DMS114 treated with DMSO at 0.1 percent for 48 hours (cell line): Measurements from ENCODE around the gene AQP2.
A peak's percentile ranks its signal among the peaks of the same experiment; 100 is the strongest.

Experiments used
- DNase-seq: peaks from one replicate; lab custom pipeline; 2025; ENCODE audit not compliant: unreplicated experiment; lab: John Stamatoyannopoulos, UW

Gene AQP2

DNA sequence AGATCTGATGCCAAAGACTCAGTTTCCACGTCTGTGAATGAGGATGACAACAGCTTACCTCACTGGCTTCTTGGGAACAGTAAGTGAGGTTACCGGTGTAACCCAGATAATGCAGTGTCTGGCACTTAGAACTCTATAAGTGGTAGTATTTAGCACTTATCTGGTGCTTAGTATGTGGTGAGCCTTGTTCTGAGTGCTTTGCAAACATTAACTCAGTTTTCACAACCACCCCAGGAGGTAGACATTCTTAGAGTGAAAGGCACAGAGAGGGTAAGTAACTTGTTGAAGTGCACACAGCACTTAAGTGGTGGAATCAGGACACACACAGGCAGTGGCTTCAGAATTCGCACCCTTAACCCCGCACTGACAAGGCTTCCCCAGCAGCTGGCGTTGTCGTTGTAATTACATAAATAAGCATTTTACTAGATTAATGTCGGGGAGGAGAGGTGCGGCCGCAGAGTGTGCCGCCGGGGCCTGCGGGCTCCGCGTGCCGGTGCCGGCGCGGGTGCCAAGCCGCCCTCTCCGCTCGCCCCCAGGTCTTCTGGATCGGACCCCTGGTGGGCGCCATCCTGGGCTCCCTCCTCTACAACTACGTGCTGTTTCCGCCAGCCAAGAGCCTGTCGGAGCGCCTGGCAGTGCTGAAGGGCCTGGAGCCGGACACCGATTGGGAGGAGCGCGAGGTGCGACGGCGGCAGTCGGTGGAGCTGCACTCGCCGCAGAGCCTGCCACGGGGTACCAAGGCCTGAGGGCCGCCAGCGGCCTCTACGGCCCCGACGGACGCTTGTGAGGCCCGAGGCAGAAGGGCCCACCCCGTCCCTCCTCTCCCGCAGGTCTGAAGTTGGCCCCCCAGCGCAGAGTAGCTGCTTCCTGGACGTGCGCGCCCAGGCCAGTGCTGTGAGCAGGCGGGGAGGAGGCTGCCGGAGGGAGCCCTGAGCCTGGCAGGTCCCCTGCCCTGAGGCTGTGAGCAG lies 4.6 kb downstream of the AQP2 start:
- DNase-seq, result no peak

DNA sequence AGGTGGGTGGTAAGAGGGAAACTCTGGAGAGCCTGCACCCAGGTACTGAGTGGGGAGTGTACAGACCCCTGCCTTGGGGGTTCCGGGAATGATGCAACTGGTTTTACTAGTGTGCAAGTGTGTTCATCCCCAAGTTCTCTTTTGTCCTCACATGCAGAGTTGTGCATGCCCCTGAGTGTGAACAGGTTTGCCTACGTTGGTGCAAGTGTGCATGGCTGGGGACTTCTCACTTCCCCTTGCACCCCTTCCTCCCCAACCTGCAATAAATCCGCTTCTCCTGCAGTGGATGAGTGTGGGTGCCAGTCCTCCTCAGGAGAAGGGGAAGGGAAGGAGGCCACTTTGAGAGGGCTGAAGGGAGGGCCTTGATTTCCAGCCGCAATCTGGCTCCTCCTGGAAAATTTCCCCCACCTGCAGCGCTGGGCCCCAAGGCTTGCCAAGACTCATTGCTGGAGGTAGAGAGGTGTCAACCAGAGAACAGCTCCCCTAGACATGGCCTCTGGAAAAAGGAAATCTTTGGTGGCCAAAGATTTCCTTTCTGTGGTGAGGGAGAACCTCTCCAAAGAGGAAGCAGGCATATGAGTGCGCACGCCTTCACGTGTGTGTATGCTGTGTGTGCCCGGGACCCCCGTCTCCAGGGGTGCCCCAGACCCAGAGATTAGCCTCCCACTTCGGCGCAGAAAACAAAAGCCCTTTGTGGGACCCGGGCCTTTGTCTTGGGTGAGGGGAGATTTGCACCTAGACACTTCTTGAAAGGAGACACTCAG lies 5.5 kb downstream of the AQP2 start:
- no peak for DNase-seq

DNA sequence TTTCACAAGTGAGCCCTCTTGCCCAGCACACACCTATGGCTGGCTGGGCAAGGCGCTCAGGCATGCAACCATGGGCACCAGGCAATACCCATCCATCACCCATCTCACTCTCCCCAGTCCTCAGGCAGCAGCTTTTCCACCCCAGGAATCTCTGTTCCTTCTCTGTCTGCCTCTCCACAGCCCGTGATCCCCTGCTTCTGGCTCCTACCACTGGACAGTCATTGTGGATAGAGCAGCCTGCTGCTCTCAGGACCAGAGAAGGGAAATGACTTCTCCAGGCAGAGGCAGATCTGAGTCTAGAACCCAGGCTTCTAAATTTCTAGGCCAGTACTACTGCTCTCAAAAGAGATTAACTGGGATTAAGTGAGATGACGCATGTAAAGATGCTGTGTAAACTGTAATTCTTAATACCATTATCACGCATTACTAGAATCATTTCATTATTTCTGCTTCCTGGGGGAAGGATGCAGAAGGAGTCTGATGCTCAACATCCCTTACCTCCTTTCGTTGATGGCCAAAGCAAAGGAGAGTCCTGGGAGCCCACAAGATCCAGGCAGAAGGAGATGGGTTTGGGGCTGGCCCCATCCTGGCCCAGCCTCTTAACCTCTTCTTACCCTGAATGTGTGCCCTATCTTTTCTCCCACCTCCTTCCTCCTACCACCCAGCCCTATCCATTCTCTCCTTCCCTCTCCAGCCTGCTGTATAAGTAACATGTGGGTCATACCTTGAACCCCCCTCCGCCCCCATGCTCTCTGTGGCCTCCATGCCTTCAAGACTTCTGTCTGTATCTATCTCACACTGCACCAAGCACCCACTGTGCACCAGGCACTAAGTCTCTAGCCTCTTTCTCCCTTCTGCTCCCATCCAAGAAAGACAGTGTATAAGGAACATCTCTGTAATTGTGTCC lies 6.4 kb downstream of the AQP2 start:
- DNase-seq, result no peak

DNA sequence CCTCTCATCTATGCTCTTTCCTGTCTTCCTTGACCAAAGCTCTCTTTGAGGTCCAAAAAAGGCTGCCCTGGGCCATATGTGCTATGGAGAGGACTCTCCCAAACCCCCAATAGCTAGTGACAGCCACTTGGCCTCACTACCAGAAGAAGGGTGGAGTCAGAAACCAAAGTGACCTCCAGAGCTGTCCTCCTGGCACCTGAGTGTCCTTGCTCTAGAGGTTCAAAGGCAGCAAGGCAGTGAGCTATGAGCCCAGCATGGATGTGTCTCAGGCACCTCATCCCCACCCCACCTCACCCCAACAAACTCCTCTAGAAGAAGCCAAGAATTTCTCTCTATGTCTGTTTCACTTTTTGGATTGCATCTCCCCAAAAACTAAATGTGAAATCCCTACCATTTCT lies 7.0 kb downstream of the AQP2 start:
- no peak for DNase-seq

DNA sequence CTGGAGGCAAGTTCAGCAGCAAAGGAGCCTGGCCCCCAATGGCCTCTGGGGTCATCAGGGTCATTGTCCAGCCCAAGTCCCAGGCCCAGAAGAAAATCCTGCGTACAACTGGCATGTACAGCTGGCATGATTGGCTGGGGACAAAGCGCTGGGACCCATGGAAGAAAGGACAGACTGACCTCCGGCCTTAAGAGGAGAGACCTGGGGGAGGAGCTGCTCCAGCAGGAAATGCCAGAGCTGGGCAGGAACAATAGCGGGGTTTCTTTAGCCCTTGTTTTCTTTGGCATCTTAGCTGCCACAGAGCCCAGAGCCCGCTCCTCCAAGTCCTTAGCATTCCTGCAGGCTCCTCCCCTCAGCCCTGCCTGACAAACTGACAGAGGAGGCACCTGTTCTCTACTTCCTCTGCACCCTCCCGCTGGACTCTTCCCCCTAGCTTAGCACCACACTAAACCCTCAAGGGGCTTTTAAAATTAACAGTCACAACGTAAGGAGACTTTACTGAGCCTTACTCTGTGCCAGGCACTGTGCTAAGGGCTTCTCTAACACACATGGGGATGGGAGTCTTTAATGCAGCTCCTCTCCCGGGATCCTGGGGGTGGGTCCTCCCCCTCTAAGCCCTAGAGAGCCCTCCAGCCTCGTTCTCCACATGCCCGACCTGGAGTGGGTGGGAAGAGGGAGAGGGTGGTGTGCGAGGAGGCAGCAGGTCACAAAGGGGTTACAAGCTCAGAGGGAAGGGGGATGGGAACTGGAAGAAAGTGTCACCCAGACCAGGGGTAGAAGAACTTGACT lies 9.3 kb downstream of the AQP2 start:
- no peak for DNase-seq

DNA sequence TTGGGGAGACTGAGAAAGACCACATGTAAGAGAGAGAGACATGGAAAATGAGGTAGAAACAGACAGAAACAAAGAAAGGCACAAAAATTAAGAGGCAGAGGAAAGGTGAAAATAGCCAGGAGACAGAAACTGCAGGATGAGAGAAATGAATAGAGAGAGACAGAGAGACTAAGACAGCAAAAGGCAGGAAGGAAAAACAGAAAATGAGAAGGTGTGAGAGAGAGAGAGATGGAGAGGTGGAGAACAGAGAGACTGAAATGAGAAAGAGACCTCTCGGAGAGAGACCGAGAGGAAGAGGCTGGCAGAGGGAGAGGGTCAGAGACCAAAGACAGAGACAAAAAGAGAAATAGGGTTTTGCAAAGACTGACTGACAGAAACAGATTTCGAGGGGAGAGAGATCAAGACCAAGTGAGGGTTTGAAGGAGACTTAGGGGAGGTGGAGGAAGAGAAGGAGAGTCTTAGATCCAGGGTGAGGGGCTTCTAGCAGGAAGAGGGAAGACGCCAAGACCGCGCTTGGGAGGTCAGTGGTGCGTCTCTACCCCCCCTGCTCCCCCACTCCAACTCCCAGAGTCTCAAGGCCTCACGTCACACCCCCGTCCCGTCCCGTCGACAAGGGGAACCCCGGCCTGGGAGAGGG lies 10.1 kb downstream of the AQP2 start:
- DNase-seq, result no peak

DNA sequence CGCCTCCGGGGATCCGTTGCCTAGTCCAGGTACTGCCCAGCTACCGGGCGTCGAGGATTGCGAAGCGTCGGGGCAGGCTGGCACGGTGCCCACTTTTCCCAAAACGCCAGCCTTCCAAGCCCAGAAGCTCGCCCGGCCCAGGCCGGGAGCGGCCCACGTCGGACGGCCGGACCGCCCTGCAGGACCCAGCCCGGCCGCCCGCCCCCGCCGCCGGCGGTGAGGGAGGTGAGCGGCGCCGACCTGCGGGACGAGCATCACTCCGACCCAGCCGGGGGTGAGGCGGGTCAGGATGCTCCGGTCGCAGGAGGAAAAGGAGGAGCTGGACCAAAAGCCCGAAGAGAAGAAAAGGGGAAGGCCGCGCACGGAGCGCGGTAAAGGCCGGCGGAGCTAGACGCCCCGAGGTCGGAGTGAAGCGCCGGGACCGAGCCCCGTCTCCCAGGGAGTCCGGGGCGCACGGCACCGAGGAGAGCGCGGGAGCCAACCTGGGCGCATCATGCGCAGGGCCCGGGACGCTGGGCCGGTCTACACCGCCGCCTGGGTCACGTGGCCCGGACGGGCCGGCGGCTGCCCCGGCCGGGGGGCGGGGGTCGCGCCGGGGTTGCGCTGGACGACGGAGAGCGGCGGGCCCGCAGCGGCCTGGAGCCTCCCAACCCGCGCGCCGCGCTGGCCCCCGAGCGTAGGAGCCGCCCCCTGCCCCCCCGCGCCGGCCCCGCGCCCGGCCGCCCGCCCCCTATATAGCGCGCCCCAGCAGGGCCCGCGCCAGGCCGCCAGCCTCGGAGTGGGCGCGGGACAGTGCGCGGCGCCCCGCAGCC lies 10.8 kb downstream of the AQP2 start, which contains the start of gene AQP5:
AQP5 (plus strand) TSS at position 762 of the 812 bp plus-strand sequence. CDS start 146 bp downstream, outside the sequence.
- DNase-seq, result no peak

DNA sequence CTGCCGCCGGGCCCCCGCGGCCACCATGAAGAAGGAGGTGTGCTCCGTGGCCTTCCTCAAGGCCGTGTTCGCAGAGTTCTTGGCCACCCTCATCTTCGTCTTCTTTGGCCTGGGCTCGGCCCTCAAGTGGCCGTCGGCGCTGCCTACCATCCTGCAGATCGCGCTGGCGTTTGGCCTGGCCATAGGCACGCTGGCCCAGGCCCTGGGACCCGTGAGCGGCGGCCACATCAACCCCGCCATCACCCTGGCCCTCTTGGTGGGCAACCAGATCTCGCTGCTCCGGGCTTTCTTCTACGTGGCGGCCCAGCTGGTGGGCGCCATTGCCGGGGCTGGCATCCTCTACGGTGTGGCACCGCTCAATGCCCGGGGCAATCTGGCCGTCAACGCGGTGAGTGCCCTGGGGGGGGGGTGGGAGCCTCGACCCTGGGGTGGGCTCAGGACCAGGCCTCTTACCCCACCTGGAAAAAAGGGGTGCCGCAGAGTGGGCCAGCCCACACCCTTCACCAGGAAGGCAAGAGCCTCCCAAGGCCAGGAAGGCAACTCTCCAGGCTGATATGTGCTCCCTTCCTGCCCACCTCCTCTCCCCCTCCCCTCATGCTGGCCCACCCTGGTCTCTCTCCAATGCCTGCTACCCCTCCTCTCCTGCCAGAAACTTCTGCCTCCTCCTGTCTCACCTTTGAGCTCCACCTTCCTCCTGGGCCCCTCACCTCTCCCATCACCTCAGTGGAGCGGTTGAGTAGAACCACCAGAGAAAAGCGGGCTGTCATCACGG lies 11.6 kb downstream of the AQP2 start:
- no peak for DNase-seq

DNA sequence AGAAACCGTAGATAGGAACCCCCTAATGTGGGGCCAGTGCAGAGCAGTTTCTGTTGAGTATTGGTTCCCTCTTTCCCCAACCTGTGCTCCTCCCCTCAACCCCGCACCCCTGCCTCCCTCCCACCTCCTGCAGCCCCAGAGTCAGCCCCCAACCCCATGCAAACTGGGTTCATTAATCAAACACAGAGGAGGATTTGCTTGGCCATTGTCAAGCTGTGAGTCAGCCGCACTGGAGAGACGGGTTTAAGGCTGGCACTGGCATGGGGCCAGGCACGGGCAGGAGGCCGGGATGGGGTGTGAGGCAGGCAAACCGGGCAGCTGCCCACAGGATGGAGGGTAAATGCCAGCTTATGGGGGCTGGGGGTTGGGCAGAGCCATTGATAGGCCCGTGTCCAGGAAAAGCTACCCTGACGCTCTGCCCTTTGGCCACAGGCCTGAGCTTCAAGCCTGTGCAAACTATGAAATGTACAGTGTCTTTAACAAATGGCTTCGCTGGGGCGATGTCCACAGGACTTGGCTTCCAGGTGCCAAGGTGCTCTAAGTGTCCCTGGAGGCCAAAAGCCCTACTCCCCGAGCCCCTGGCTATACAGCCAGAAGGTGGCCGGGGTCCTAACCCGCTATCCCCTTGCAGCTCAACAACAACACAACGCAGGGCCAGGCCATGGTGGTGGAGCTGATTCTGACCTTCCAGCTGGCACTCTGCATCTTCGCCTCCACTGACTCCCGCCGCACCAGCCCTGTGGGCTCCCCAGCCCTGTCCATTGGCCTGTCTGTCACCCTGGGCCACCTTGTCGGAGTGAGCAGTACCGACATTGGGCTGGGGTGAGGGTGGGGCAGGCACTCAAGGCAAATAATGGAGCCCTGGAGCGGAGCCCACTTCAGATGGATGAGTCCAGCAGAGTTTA lies 12.6 kb downstream of the AQP2 start:
- no peak for DNase-seq

DNA sequence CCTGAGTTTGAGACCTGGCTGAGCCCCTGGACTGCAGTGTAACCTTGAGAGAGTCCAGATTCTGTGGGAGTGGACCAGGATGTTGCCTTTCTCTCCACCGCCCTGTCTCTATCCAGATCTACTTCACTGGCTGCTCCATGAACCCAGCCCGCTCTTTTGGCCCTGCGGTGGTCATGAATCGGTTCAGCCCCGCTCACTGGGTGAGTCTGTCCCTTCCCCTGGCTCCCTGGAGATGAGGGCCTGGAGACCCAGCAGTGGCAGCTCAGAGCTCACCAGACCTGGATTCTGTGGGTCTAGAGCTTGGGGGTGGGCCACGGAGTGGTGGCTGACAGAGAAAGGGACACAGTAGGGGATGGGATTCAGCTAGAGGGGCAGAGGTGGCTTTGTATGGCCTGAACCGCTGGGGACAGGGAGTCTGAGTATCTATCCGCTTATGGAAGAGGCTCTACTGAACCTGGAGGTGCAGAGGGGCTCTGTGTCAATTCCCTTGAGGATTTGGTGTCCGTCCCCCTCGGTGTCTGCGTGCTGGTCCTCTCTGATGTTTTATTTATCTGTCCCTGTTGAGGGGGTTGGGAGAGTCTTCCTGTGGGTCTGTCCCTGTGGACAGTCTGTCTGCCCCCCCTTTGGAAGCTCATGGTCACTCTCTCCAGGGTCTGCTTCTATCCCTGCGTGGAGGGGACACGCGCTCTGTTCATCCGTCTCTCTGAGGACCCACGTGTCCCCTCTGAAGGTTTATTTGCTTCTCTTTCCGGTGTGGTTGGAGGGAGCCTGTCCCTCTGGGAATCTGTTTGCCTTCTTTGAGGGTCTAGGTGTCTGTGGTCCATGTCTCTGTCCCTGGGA lies 13.7 kb downstream of the AQP2 start:
- no peak for DNase-seq

DNA sequence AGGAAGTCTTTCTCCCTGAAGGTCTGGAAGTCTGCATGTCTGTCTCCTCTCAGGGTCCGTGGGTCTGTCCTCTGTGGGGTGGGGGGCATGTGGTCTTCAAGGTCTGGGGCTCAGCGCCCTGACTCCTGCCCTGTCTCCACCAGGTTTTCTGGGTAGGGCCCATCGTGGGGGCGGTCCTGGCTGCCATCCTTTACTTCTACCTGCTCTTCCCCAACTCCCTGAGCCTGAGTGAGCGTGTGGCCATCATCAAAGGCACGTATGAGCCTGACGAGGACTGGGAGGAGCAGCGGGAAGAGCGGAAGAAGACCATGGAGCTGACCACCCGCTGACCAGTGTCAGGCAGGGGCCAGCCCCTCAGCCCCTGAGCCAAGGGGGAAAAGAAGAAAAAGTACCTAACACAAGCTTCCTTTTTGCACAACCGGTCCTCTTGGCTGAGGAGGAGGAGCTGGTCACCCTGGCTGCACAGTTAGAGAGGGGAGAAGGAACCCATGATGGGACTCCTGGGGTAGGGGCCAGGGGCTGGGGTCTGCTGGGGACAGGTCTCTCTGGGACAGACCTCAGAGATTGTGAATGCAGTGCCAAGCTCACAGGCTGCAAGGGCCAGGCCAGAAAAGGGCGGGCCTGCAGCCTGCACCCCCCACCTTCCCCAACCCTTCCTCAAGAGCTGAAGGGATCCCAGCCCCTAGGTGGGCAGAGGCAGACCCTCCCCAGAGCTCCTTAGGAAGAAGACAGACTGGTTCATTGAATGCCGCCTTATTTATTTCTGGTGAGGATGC lies 14.5 kb downstream of the AQP2 start:
- no peak for DNase-seq

DNA sequence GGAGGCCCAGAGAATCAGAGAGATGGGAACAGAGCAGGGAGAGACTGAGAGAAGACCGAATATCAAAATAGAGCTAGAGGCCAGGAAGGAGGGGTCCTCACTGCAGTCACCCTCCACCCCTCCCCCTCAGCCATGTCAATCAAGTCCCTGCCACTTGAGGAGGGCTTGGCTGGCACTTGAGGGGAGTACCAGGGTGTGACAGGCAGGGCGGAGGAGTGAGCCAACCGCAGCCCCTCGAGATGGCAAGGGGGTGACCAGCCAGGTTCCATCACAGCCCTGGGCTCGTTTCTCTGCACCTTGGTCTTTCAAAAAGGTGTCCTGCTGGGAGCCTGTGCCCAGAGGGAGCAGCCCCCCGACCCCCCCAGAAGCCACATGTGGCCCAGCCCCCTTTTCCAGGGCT lies 15.3 kb downstream of the AQP2 start:
- DNase-seq, result no peak

DNA sequence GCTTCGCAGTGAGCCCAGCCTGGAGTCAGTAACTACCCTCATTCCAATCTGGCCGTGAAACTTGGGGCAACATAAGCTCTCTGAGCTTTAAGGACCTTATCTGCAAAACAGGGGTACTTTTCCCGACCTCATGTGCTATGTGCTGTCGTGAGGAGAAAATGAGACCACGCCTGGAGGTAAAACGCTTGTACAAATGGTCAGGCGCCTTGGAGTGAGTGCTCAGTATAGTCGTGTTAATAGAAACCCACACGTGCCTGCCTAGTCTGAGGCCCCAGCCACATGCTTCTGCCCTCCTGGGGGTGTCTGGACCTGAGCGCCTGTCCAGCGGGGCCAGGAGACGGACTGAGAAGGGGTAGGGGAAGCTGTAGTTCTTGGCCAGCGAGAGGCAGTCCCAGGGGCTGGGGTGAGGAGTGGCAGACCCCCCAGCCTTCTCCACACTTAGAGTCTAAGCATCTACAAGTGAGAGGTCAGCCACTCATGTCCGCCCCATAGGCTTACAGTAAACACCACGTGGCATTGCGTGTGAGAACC lies 16.0 kb downstream of the AQP2 start:
- DNase-seq, result no peak

DNA sequence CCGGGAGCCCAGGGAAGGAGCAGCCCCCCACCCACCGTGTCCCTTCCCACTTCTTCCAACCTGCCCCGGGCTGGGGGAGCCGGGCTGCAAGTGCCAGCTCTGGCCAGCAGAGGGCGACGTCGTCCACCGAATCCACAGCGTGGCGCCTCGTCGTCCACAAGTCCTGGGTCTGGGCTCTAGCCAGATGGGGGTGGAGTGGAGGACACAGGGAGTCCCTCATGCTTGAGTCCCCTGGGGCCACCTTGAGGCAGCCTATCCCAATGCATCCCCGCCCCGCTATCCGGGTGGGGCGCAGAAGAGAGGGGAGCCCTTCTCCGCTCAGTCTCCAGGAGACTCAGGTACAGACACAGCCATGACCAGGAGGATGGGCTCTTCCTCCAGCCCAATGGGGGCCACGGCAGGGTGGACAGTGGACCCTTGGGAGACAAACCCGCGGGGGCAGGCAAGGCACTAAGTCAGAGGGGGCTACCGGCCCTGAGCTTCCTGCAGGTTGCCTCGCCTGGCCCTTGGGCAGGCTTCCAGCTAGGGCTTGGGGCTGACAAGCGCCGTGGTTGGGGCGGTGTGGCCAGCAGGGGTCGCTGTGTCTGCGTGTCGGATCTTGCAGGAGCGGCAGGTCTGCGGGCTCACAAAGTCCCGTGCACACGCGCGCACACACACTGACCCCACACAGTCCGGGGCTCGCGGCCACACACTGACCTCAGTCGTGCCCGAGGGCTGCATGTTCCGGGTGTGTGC lies 16.7 kb downstream of the AQP2 start:
- DNase-seq, result peak; percentile 56
